Esophagus muscularis mucosa (tissue), 3 donors: ENCODE data around the gene APELA.

Experiments
- CTCF ChIP-seq, 3 experiments: fragments of 200-600 bp in 2 of 3; fragments of 450-650 bp in 1 of 3; sonication (generic) in 2 of 3; IDR thresholded peaks; one replicate each; pipeline ENCODE4 v1.5.1; 2017 to 2019; ENCODE audit warnings: antibody characterized with exemption in 3 of 3, mild to moderate bottlenecking in 2 of 3, moderate library complexity in 1 of 3
- POLR2A ChIP-seq: fragments of 450-650 bp; IDR thresholded peaks from one replicate; pipeline ENCODE4 v1.6.1; 2017; ENCODE audit warnings: antibody characterized with exemption, moderate library complexity, mild to moderate bottlenecking, low read depth
- POLR2AphosphoS5 ChIP-seq, 2 donors: sonication (generic); formaldehyde crosslinking; IDR thresholded peaks; one replicate each; pipeline ENCODE4 v1.6.1; 2017; ENCODE audit warnings: antibody characterized with exemption in 2 of 2

- no peak for TF ChIP-seq POLR2A
- no peak for TF ChIP-seq CTCF (IDR thresholded peaks at IDR 0.05)
- TF ChIP-seq POLR2AphosphoS5 (IDR thresholded peaks at IDR 0.05) = no peak
These were observed 10.0 kb upstream of the APELA start for GRCh38 chr4:164866817-164867490.
